SK-N-MC (cell line): Measurements from ENCODE around the gene SLC26A9.

Experiments
- DNase-seq: peaks from one replicate; pipeline ENCODE4 v3.0.0-alpha.2; 2011; ENCODE audit warnings: low read depth, low spot score
- H3K27ac ChIP-seq: fragments of 200-600 bp; sonication (generic); 2 replicates; pipeline ENCODE4 v1.5.1; 2016; ENCODE audit warnings: mixed run types
- H3K36me3 ChIP-seq: fragments of 200-600 bp; sonication (generic); 2 replicates; pipeline ENCODE4 v1.6.1; 2017; ENCODE audit warnings: antibody characterized with exemption, low read length, mixed read lengths; ENCODE audit not compliant: insufficient read depth
- H3K4me3 ChIP-seq: fragments of 200-600 bp; sonication (generic); 2 replicates; pipeline ENCODE4 v1.5.1; 2016
- H3K9ac ChIP-seq: fragments of 200-600 bp; sonication (generic); 2 replicates; pipeline ENCODE4 v1.8.0; 2017; ENCODE audit warnings: mixed run types, mixed read lengths; ENCODE audit not compliant: insufficient read length
- H3K9me3 ChIP-seq: fragments of 200-600 bp; sonication (generic); 2 replicates; pipeline ENCODE4 v1.6.1; 2017; ENCODE audit warnings: low read depth, mild to moderate bottlenecking, antibody characterized with exemption, low read length, moderate library complexity, mixed read lengths
- EZH2 ChIP-seq: fragments of 200-600 bp; sonication (generic); IDR thresholded peaks from one replicate; pipeline ENCODE4 v1.6.1; 2017; ENCODE audit warnings: antibody characterized with exemption
- FOXP2 ChIP-seq: optimal IDR thresholded peaks from 2 replicates; pipeline ENCODE3; 2011; ENCODE audit warnings: mild to moderate bottlenecking, moderate library complexity; ENCODE audit not compliant: insufficient read depth; ENCODE audit errors: extremely low read length, control extremely low read depth
- POLR2AphosphoS5 ChIP-seq: IDR thresholded peaks from 2 replicates; pipeline ENCODE4 v1.6.1; 2012; ENCODE audit warnings: mild to moderate bottlenecking, low read depth, low read length, borderline replicate concordance

The SLC26A9 gene

DNA sequence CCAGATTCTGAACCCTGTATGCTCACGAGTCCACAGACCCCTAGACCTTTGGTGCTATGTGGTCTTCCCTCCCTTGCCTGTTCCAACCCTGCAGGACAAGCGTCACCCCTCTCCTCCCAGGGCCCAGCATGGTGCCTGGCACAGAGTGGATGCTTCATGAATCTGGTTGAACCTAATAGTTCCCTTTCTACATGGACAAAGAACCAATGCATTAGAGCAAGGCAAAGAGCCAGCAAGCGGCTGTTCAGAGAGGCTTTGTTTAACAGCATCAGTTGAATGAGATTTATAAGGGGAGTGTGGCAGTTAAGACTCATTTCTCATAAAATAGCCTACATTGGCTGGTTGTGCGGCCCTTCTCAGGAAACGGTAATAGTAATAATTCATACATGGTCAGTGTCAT lies 14.9 kb downstream of the SLC26A9 start:
- H3K4me3 ChIP-seq = no peak overlapping the region
- H3K27ac ChIP-seq = no peak overlapping the region
- no peaks in the 10 kb centered on the region for H3K9me3 ChIP-seq
- DNase-seq = no peak
- no peak overlapping the region for H3K9ac ChIP-seq
- TF ChIP-seq EZH2 = no peak
- TF ChIP-seq POLR2AphosphoS5 = no peak
- TF ChIP-seq FOXP2 = no peak
- H3K36me3 ChIP-seq = no peaks in the 10 kb centered on the region

DNA sequence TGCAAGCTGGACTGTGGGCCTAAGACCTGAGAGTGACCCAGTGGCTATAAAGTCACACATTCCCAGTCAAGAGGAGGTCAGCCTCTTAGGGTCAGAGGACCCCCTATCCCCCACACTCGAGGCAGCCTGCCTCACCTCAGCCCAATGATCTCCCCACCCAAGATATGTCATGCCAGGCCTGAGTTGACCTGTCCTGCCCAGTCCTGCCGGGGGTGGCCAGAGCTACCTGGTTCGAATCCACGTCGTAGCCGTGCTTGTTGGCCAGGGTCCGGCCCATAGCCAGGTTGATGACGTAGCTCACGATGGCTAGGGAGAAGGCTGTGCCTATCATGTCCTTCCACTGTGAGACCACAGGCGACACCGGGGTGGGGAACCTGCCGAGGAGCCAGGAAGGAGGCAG lies 15.6 kb downstream of the SLC26A9 start:
- no peak for TF ChIP-seq POLR2AphosphoS5
- TF ChIP-seq EZH2 = no peak
- TF ChIP-seq FOXP2 = no peak
- Histone ChIP-seq H3K9ac (no peak overlapping the region), H3K27ac (no peak overlapping the region), H3K9me3 (no peaks in the 10 kb centered on the region), H3K36me3 (no peaks in the 10 kb centered on the region), H3K4me3 (no peak overlapping the region)
- DNase-seq = no peak

DNA sequence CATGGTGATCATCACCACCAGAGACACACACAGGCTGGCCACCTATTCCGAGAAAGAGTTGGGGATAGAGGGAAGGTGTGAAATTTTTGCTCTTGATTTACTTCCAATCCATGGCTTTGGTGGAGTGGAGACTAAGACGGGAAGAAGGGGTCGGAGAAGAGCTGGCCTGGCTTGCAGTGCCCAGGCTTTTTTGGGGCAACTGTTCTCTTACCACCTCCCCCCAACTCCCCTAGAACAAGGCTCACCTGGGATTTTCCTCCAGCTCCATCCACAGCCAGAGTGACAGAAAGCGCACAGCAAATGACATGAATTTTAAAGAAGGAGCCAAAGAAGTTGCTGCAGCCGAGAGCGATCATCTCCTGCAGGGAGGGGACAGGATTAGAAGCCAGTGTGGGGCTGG lies 16.0 kb downstream of the SLC26A9 start:
- Histone ChIP-seq H3K4me3 (no peak overlapping the region), H3K9me3 (no peaks in the 10 kb centered on the region), H3K27ac (no peak overlapping the region), H3K36me3 (no peaks in the 10 kb centered on the region), H3K9ac (no peak overlapping the region)
- DNase-seq = no peak
- TF ChIP-seq EZH2 (no peak), POLR2AphosphoS5 (no peak), FOXP2 (no peak)

DNA sequence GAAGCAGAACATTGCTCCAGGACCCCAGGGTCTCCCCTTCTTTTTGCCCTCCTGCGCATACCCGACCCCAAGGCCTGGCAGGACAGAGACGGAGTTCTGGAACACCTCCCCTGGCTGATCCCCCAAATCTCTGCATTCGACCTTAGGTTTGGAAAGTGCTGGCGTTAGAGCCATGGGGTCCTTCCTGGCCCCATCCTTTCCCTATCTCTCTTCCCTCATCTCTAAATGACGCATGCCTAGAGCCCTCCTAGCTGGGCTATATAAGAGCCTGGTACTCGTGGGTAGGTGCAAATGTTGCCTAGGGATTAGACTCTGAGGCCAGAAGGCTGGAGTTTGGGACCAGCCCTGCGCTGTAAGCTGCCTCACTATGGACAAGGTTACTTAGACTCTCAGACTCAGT lies 16.6 kb downstream of the SLC26A9 start:
- no peak for TF ChIP-seq POLR2AphosphoS5
- no peak for TF ChIP-seq FOXP2
- H3K36me3 ChIP-seq = no peaks in the 10 kb centered on the region
- H3K27ac ChIP-seq = no peak overlapping the region
- no peaks in the 10 kb centered on the region for H3K9me3 ChIP-seq
- DNase-seq = no peak
- no peak overlapping the region for H3K9ac ChIP-seq
- H3K4me3 ChIP-seq = no peak overlapping the region

DNA sequence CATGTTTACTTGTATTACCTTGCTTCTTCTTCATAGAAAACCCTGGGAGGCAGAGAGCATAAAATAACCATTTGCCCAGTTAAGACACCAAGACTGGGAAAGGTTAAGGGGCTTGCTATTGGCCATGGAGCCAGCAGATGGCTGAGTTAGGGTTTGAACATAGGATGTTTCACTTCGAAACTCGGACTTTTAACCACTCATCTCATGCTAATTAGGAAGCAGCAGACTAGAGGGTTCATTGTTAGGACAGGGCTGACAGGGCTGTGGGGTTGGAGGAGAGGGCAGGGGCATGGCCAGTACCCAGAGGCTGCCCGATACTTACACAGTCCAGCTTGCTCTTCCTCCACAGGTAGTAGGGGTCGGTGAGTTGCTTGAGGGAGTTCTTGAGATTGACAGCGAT lies 17.0 kb downstream of the SLC26A9 start:
- Histone ChIP-seq H3K36me3 (no peaks in the 10 kb centered on the region), H3K9me3 (no peaks in the 10 kb centered on the region), H3K27ac (no peak overlapping the region), H3K4me3 (no peak overlapping the region), H3K9ac (no peak overlapping the region)
- DNase-seq = no peak
- TF ChIP-seq EZH2 (no peak), FOXP2 (no peak), POLR2AphosphoS5 (no peak)

DNA sequence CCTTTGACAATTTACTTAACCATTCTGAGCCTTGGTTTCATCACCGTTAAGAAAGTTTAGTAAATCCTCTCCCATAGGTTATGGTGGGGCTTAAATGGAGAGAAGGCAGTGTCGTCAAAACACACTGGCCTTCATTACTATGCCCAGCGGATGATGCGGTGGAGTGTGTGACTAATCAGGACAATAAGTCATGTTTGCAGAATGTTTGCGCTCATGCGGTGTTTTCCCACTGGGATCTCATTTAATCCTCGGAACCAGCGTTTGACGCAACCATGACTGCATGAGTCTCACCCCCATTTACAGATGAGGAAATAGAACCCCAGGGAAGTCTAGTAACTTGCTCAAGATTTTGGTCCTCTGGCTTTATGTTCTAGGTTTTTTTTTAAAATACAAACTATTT lies 17.5 kb downstream of the SLC26A9 start:
- H3K4me3 ChIP-seq = no peak overlapping the region
- no peak for DNase-seq
- H3K9me3 ChIP-seq = no peaks in the 10 kb centered on the region
- H3K36me3 ChIP-seq = no peaks in the 10 kb centered on the region
- TF ChIP-seq EZH2 = no peak
- TF ChIP-seq POLR2AphosphoS5 = no peak
- TF ChIP-seq FOXP2 = no peak
- H3K27ac ChIP-seq = no peak overlapping the region
- H3K9ac ChIP-seq = no peak overlapping the region

DNA sequence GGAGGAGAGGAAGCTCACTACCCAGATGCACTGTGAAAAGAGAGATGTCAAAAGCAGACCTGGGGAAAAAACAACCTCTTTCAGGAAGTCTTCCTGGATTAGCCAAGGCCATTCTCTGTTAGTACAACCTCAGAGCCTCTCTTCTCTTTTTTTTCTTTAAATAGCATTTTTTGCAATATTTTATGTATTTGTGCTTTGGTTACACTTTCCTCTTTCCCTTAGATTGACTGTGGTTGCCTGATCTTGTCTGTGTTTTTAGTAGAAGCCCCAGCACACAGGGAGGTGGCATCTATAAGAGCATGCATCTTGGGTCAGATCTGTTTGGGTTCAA lies 18.8 kb downstream of the SLC26A9 start:
- Histone ChIP-seq H3K4me3 (no peak overlapping the region), H3K9me3 (no peaks in the 10 kb centered on the region), H3K36me3 (no peaks in the 10 kb centered on the region), H3K9ac (no peak overlapping the region), H3K27ac (no peak overlapping the region)
- no peak for DNase-seq
- TF ChIP-seq FOXP2 (no peak), POLR2AphosphoS5 (no peak), EZH2 (no peak)

DNA sequence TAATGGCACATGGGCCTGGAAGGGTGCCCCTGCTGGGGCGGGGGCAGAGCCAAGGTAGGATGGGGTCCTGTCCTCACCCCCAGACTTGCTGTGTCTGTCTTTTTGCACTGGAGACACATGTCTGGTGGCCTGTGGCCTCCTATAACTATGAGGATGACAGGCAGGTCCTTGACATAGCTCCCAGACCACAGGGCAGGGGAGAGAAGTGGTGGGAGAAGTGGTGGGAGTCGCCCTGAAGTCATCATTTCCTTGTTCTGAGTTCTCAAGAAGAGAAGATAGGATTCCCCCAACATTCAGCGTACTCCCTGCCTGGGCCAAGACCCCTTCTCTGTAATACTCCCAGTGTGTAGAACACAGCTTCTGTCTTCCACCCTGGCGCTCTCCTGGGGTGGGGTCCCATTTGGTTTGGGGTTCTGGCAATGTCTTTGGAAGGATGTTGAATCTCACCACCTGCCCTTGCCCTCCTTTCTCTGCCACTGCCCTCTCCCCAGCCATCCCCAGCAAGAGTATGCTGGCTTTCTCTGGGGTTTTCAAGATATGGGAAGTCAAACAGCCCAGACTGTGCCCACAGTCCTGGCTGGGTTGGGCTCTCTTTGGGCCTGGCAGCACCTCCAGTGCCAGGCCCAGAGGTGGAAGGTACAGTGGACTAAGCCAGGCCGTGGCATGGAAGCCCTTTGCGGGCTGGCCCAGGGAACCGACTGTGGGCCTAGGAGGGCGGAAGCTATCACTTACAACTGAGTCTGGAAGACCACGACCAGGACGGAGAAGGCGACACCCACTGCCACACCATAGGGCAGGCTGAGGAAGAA lies 19.4 kb downstream of the SLC26A9 start:
- no peak overlapping the region for H3K27ac ChIP-seq
- no peak for DNase-seq
- TF ChIP-seq FOXP2 (no peak), EZH2 (no peak), POLR2AphosphoS5 (no peak)

DNA sequence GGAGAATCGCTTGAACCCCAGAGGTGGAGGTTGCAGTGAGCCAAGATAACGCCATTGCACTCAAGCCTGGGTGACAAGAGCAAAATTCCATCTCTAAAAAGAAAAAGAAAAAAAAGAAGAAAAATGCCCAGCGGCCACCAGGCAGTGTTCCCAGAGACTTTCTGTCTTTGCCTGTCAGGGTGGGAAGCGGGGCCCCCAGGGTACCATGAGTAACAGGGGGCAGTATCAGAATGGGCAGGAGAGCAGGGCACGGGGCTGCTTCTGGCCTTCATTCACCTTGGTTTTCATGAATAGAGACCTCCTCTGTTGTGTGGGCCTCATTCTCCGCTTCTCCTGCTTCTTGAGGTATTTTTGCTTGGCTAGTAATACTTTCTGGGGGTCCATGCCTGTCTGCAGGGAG lies 20.4 kb downstream of the SLC26A9 start:
- no peak for DNase-seq
- no peak overlapping the region for H3K4me3 ChIP-seq
- H3K36me3 ChIP-seq = no peaks in the 10 kb centered on the region
- H3K9ac ChIP-seq = no peak overlapping the region
- no peaks in the 10 kb centered on the region for H3K9me3 ChIP-seq
- no peak overlapping the region for H3K27ac ChIP-seq
- TF ChIP-seq FOXP2 (no peak), EZH2 (no peak), POLR2AphosphoS5 (no peak)

More for the DNA sequence above, 19.4 kb downstream of the SLC26A9 start:
- no peaks in the 10 kb centered on the region for H3K36me3 ChIP-seq
- H3K4me3 ChIP-seq = no peak overlapping the region
- no peaks in the 10 kb centered on the region for H3K9me3 ChIP-seq
- H3K9ac ChIP-seq = no peak overlapping the region
